Peyer's patch (tissue), 4 donors: ENCODE data around the gene CPXM2. TPM values are rescaled to one million over a fixed set of nuclear protein-coding genes. Genes with fewer than 3 reads are reported as not detected.

ENCODE experiments used
- DNase-seq, 3 donors: peaks; one replicate each; pipeline ENCODE4 v3.0.0-alpha.2; 2017 to 2019
- H3K27ac ChIP-seq, 4 donors: fragments of 200-600 bp; sonication (generic); one replicate each; pipeline ENCODE4 v1.5.1; 2016 to 2019
- H3K27me3 ChIP-seq, 2 donors: fragments of 200-600 bp; sonication (generic); one replicate each; pipeline ENCODE4 v1.5.1; 2019
- H3K36me3 ChIP-seq, 3 donors: fragments of 200-600 bp; sonication (generic); one replicate each; pipeline ENCODE4 v1.5.1; 2016 to 2019
- H3K4me1 ChIP-seq, 4 donors: fragments of 200-600 bp; sonication (generic); one replicate each; pipeline ENCODE4 v1.5.1; 2016 to 2019
- H3K4me3 ChIP-seq, 4 donors: fragments of 200-600 bp; sonication (generic); 1 replicate in 3 of 4; 2 replicates in 1 of 4; pipeline ENCODE4 v1.5.1; 2016 to 2019; ENCODE audit warnings: mild to moderate bottlenecking in 1 of 4
- H3K9me3 ChIP-seq, 4 donors: fragments of 200-600 bp; sonication (generic); one replicate each; pipeline ENCODE4 v1.5.1; 2016 to 2019; ENCODE audit warnings: mild to moderate bottlenecking in 1 of 4
- CTCF ChIP-seq, 6 experiments: fragments of 450-650 bp in 4 of 6; fragments of 200-600 bp in 2 of 6; sonication (generic) in 1 of 6; IDR thresholded peaks; one replicate each; pipeline ENCODE4 v1.5.1; 2017 to 2019; ENCODE audit warnings: antibody characterized with exemption in 6 of 6, mild to moderate bottlenecking in 3 of 6, moderate library complexity in 1 of 6
- POLR2A ChIP-seq, 2 donors: fragments of 450-650 bp; IDR thresholded peaks; one replicate each; pipeline ENCODE4 v1.5.1; 2017; ENCODE audit warnings: antibody characterized with exemption in 2 of 2, mild to moderate bottlenecking in 2 of 2, moderate library complexity in 2 of 2
- total RNA-seq, 4 donors: library from RNA; depleted of rRNA; stranded (reverse); fragments of >200 nt; gene quantifications; one replicate each; pipeline ENCODE4 v1.1.0, GENCODE V29; 2016

Gene CPXM2
- total RNA-seq, 4 donors from 2014 or later, result 5.6 to 18.2 (median 7.7) TPM

GRCh38 chr10:123804716-123805115 lies 86.9 kb downstream of the CPXM2 start:
- Histone ChIP-seq H3K4me1 (peaks cover 0 to 5% (median 0%) of the 10 kb centered on the region in 4 donors), H3K4me3 (no peak overlapping the region), H3K9me3 (no peaks in the 10 kb centered on the region), H3K36me3 (no peaks in the 10 kb centered on the region), H3K27ac (no peak overlapping the region), H3K27me3 (no peaks in the 10 kb centered on the region)
- no peak for TF ChIP-seq CTCF (IDR thresholded peaks at IDR 0.05)
- no peak for TF ChIP-seq POLR2A (IDR thresholded peaks at IDR 0.05)
- DNase-seq, result no peak

GRCh38 chr10:123800821-123801220 lies 90.8 kb downstream of the CPXM2 start:
- Histone ChIP-seq H3K27ac (peak overlapping the region in 1 of 4 donors; percentile 62), H3K4me3 (no peak overlapping the region), H3K4me1 (no peaks in the 10 kb centered on the region), H3K36me3 (no peaks in the 10 kb centered on the region), H3K9me3 (no peaks in the 10 kb centered on the region), H3K27me3 (no peaks in the 10 kb centered on the region)
- no peak for TF ChIP-seq CTCF (IDR thresholded peaks at IDR 0.05)
- DNase-seq, result no peak

GRCh38 chr10:123800289-123800688 lies 91.3 kb downstream of the CPXM2 start:
- Histone ChIP-seq H3K4me3 (no peak overlapping the region), H3K4me1 (no peaks in the 10 kb centered on the region), H3K27ac (peak overlapping the region in 1 of 4 donors; percentile 62), H3K36me3 (no peaks in the 10 kb centered on the region), H3K27me3 (no peaks in the 10 kb centered on the region), H3K9me3 (no peaks in the 10 kb centered on the region)
- TF ChIP-seq CTCF (IDR thresholded peaks at IDR 0.05) (no peak), POLR2A (IDR thresholded peaks at IDR 0.05) (no peak)
- DNase-seq, result no peak

- no peaks in the 10 kb centered on the region for H3K4me1 ChIP-seq
- no peak overlapping the region for H3K4me3 ChIP-seq
- H3K9me3 ChIP-seq, result no peaks in the 10 kb centered on the region
- no peaks in the 10 kb centered on the region for H3K27me3 ChIP-seq
- no peak for DNase-seq
- no peak for TF ChIP-seq POLR2A (IDR thresholded peaks at IDR 0.05)
- TF ChIP-seq CTCF (IDR thresholded peaks at IDR 0.05), result no peak
- H3K27ac ChIP-seq, result no peak overlapping the region
- H3K36me3 ChIP-seq, result no peaks in the 10 kb centered on the region
These were observed 92.8 kb downstream of the CPXM2 start for GRCh38 chr10:123798856-123799255.

- Histone ChIP-seq H3K36me3 (no peaks in the 10 kb centered on the region), H3K4me1 (no peaks in the 10 kb centered on the region), H3K27ac (no peak overlapping the region), H3K9me3 (no peaks in the 10 kb centered on the region), H3K4me3 (no peak overlapping the region), H3K27me3 (no peaks in the 10 kb centered on the region)
- TF ChIP-seq POLR2A (IDR thresholded peaks at IDR 0.05), result no peak
- no peak for TF ChIP-seq CTCF (IDR thresholded peaks at IDR 0.05)
- DNase-seq, result no peak
These were observed 93.8 kb downstream of the CPXM2 start for GRCh38 chr10:123797813-123798212.

- no peaks in the 10 kb centered on the region for H3K9me3 ChIP-seq
- H3K4me1 ChIP-seq, result no peaks in the 10 kb centered on the region
- no peaks in the 10 kb centered on the region for H3K36me3 ChIP-seq
- no peak overlapping the region for H3K27ac ChIP-seq
- no peaks in the 10 kb centered on the region for H3K27me3 ChIP-seq
- H3K4me3 ChIP-seq, result no peak overlapping the region
- no peak for DNase-seq
- TF ChIP-seq CTCF (IDR thresholded peaks at IDR 0.05), result no peak
- no peak for TF ChIP-seq POLR2A (IDR thresholded peaks at IDR 0.05)
These were observed 94.9 kb downstream of the CPXM2 start for GRCh38 chr10:123796736-123797135.
